ENCODE data around the gene MCF2L. TPM values are rescaled to one million over a fixed set of nuclear protein-coding genes. Genes with fewer than 3 reads are reported as not detected.

Gene MCF2L
- total RNA-seq, 1 experiment from 2014 or later, result not detected

DNA sequence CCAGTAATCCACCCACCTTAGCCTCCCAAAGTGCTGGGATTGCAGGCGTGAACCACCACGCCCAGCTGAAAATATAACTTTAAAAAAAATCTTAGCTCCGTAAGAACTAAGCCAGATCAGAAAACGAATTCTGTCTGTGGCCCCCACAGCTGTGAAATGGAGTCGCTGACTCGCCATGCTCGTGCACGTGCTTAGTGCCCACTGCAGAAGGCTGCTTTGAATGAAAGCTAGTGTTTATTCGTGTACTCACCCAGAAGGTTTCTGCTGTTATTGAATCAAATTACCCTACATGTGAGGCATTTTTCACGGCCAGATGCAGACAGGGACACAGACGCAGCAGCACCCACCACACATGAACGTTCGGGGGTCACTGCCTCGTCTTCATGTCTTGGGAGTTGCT lies 74.9 kb downstream of the MCF2L start:
- peaks cover 16% of the 10 kb centered on the region for H3K27me3 Mint-ChIP-seq (ENCODE audit: insufficient read depth, unreplicated experiment)

GRCh38 chr13:113044391-113045114 lies 75.5 kb downstream of the MCF2L start:
- Mint-ChIP-seq H3K4me1 (ENCODE audit: insufficient read depth, unreplicated experiment) (no peaks in the 10 kb centered on the region), H3K27ac (ENCODE audit: low read depth, unreplicated experiment) (no peak overlapping the region), H3K27me3 (ENCODE audit: insufficient read depth, unreplicated experiment) (peaks cover 17% of the 10 kb centered on the region), H3K36me3 (ENCODE audit: insufficient read depth, unreplicated experiment) (no peaks in the 10 kb centered on the region), H3K9me3 (ENCODE audit: unreplicated experiment) (no peaks in the 10 kb centered on the region), H3K4me3 (ENCODE audit: unreplicated experiment) (no peak overlapping the region)
- intact Hi-C loops (cut with micrococcal nuclease), result no loop called here
- TF ChIP-seq, protein P1, sequence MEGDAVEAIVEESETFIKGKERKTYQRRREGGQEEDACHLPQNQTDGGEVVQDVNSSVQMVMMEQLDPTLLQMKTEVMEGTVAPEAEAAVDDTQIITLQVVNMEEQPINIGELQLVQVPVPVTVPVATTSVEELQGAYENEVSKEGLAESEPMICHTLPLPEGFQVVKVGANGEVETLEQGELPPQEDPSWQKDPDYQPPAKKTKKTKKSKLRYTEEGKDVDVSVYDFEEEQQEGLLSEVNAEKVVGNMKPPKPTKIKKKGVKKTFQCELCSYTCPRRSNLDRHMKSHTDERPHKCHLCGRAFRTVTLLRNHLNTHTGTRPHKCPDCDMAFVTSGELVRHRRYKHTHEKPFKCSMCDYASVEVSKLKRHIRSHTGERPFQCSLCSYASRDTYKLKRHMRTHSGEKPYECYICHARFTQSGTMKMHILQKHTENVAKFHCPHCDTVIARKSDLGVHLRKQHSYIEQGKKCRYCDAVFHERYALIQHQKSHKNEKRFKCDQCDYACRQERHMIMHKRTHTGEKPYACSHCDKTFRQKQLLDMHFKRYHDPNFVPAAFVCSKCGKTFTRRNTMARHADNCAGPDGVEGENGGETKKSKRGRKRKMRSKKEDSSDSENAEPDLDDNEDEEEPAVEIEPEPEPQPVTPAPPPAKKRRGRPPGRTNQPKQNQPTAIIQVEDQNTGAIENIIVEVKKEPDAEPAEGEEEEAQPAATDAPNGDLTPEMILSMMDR (IDR thresholded peaks at IDR 0.05; ENCODE audit: unreplicated experiment), result no peak
- ChIA-PET POLR2A (no interaction called here), CTCF (interaction anchor here (0.7 to 1.2 kb wide), 2 partner anchors 15 to 170 kb away, joined by 3 read pairs; no protein-coding TSS in a partner anchor)
- BruUV-seq (replicated peaks), result no TSS peak
- no peak for DNase-seq (ENCODE audit: unreplicated experiment)

More for the DNA sequence above, 74.9 kb downstream of the MCF2L start:
- BruUV-seq (replicated peaks), result no TSS peak
- Mint-ChIP-seq H3K36me3 (ENCODE audit: insufficient read depth, unreplicated experiment) (no peaks in the 10 kb centered on the region), H3K4me3 (ENCODE audit: unreplicated experiment) (no peak overlapping the region), H3K27ac (ENCODE audit: low read depth, unreplicated experiment) (no peak overlapping the region), H3K9me3 (ENCODE audit: unreplicated experiment) (no peaks in the 10 kb centered on the region), H3K4me1 (ENCODE audit: insufficient read depth, unreplicated experiment) (no peaks in the 10 kb centered on the region)
- ChIA-PET CTCF (interaction anchor here (0.7 to 1.2 kb wide), 2 partner anchors 15 to 169 kb away, joined by 3 read pairs; no protein-coding TSS in a partner anchor), POLR2A (no interaction called here)
- TF ChIP-seq, protein P1 (IDR thresholded peaks at IDR 0.05; ENCODE audit: unreplicated experiment), result no peak
- no peak for DNase-seq (ENCODE audit: unreplicated experiment)
- intact Hi-C loops (cut with micrococcal nuclease), result no loop called here

- H3K27ac Mint-ChIP-seq (ENCODE audit: low read depth, unreplicated experiment), result no peak overlapping the region
- ChIA-PET POLR2A (no interaction called here), CTCF (no interaction called here)
- H3K4me1 Mint-ChIP-seq (ENCODE audit: insufficient read depth, unreplicated experiment), result no peaks in the 10 kb centered on the region
- peaks cover 8% of the 10 kb centered on the region for H3K9me3 Mint-ChIP-seq (ENCODE audit: unreplicated experiment)
- H3K36me3 Mint-ChIP-seq (ENCODE audit: insufficient read depth, unreplicated experiment), result no peaks in the 10 kb centered on the region
- TF ChIP-seq, protein P1 (IDR thresholded peaks at IDR 0.05; ENCODE audit: unreplicated experiment), result no peak
- intact Hi-C loops (cut with micrococcal nuclease), result no loop called here
- no peak for DNase-seq (ENCODE audit: unreplicated experiment)
- H3K27me3 Mint-ChIP-seq (ENCODE audit: insufficient read depth, unreplicated experiment), result peaks cover 27% of the 10 kb centered on the region
- no TSS peak for BruUV-seq (replicated peaks)
- H3K4me3 Mint-ChIP-seq (ENCODE audit: unreplicated experiment), result no peak overlapping the region
Observed at GRCh38 chr13:113045251-113046127, 76.5 kb downstream of the MCF2L start.

- H3K27me3 Mint-ChIP-seq (ENCODE audit: insufficient read depth, unreplicated experiment), result peaks cover 27% of the 10 kb centered on the region
- DNase-seq (ENCODE audit: unreplicated experiment), result no peak
- peaks cover 8% of the 10 kb centered on the region for H3K9me3 Mint-ChIP-seq (ENCODE audit: unreplicated experiment)
- no peaks in the 10 kb centered on the region for H3K36me3 Mint-ChIP-seq (ENCODE audit: insufficient read depth, unreplicated experiment)
- CTCF ChIA-PET, result no interaction called here
- POLR2A ChIA-PET, result no interaction called here
- H3K27ac Mint-ChIP-seq (ENCODE audit: low read depth, unreplicated experiment), result no peak overlapping the region
- BruUV-seq (replicated peaks), result no TSS peak
- TF ChIP-seq, protein P1 (IDR thresholded peaks at IDR 0.05; ENCODE audit: unreplicated experiment), result no peak
- H3K4me1 Mint-ChIP-seq (ENCODE audit: insufficient read depth, unreplicated experiment), result no peaks in the 10 kb centered on the region
- H3K4me3 Mint-ChIP-seq (ENCODE audit: unreplicated experiment), result no peak overlapping the region
- intact Hi-C loops (cut with micrococcal nuclease), result no loop called here
Observed at GRCh38 chr13:113046128-113046882, 77.3 kb downstream of the MCF2L start.
